ENCODE results near the gene TMEM8B. TPM values are rescaled to one million over a fixed set of nuclear protein-coding genes. Genes with fewer than 3 reads are reported as not detected.
"Not testable (repeated sequence)": the region's sequence is repeated elsewhere in the genome, so short reads cannot be mapped to it uniquely, and the experiment has no call there.

Gene TMEM8B
- total RNA-seq, 3 donors from 2014 or later = 1.5 to 1.9 (median 1.8) TPM

DNA sequence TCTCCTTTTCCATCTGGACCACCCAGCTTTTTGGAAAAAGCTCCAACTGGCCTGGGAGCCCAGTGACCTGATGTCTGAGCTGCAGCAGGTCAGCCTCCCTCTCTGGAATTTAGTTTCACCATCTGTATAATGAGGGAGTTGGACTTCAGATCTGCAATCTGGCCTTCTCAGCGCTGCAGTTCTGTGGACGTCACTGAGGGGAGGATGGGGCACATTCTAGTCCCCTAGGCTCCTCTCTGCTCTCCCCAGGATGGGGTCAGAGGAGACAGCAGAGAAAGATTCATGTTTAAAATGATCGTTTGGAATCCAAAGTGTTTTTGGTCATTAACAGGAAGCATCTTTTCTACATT, 30.9 kb downstream of the TMEM8B start:
- Mint-ChIP-seq H3K4me3 (no peak overlapping the region), H3K27me3 (ENCODE audit: low read depth) (peaks cover 21% of the 10 kb centered on the region), H3K4me1 (ENCODE audit: low read depth) (peaks cover 4% of the 10 kb centered on the region), H3K36me3 (ENCODE audit: insufficient read depth) (no peaks in the 10 kb centered on the region), H3K9me3 (no peaks in the 10 kb centered on the region)
- ATAC-seq (no peak), DNase-seq (no peak)

DNA sequence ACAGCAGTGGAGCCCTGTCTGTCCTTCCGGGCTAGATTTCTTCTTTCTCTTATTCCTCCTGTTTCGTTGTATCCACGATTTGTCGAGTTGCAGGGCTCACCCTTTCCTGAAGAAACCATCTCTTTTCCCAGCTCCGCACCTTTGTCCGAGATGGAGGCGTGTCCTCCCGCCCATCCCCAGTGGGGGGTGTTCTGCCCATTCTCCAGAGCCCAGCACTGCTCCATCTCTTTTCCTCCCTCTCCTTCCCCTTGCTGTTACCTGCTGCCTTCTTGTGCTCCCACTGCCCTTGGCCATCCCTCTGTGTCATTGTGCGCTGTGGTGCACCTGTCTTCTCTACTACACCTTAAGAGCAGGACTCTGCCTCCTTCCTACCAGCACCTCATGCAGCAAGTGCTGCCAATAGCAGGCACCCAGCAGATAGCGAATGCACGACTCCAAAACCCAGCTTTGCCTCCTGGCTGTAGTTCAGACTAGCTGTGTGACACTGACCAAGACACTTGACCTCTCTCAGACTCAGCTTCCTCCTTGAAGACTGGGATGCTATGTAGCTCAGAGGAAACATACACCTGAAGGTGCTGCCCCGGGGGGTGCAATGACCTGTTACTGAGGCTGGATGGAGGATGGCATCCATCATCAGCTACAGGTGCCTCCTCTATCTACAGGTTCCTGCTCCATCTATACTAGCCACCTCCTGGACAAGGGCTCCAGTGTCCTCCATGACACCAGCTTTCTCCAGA, 32.3 kb downstream of the TMEM8B start:
- H3K36me3 Mint-ChIP-seq (ENCODE audit: insufficient read depth) = no peaks in the 10 kb centered on the region
- ATAC-seq (no peak), DNase-seq (no peak)
- H3K4me3 Mint-ChIP-seq = no peak overlapping the region
- no peaks in the 10 kb centered on the region for H3K9me3 Mint-ChIP-seq
- H3K4me1 Mint-ChIP-seq (ENCODE audit: low read depth) = peaks cover 4% of the 10 kb centered on the region
- peaks cover 23% of the 10 kb centered on the region for H3K27me3 Mint-ChIP-seq (ENCODE audit: low read depth)

DNA sequence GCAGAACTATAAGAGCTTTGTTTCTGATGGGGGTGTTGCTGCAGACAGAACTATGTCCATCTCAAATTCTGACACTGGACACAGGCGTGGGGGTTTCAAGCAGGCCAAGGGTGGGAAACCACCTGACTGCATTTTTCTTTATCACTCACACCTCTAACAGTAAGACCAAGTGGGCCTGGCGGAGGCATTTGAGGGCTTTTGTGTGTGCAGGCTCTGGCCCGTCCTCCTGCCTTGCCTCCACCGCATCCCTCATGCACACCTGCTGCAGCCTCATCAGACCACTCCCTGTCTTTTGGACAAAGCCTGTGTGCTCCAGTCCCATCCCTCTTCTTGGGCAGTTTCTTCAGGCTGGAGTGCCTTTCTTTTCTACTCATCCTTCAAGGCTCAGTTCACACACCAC, 33.3 kb downstream of the TMEM8B start:
- ATAC-seq = no peak
- peaks cover 4% of the 10 kb centered on the region for H3K4me1 Mint-ChIP-seq (ENCODE audit: low read depth)
- no peak overlapping the region for H3K4me3 Mint-ChIP-seq
- H3K9me3 Mint-ChIP-seq = no peaks in the 10 kb centered on the region
- H3K27me3 Mint-ChIP-seq (ENCODE audit: low read depth) = peaks cover 23% of the 10 kb centered on the region
- no peak for DNase-seq
- H3K36me3 Mint-ChIP-seq (ENCODE audit: insufficient read depth) = no peaks in the 10 kb centered on the region

DNA sequence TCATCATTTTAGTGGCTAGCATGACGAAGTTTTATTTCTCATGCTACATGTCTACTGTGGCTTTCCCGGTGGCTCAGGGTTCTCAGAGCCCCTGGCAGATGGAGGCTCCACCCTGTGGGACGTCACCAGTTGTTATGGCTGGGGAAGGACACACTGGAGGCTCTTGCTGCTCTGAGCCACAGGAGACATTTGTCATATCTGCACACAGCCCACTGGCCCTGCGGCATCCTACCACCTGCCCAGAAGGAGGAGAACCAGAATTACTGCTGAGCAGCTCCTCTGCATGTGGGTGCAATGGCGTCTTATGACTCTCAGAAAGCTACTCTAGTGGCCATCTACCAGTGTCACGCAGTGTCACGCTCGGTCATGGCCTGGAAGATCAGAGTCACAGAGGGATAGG, 34.6 kb downstream of the TMEM8B start:
- Mint-ChIP-seq H3K36me3 (ENCODE audit: insufficient read depth) (no peaks in the 10 kb centered on the region), H3K4me1 (ENCODE audit: low read depth) (peaks cover 3% of the 10 kb centered on the region), H3K27me3 (ENCODE audit: low read depth) (peaks cover 23% of the 10 kb centered on the region), H3K4me3 (no peak overlapping the region), H3K9me3 (no peaks in the 10 kb centered on the region)
- ATAC-seq (no peak), DNase-seq (no peak)

DNA sequence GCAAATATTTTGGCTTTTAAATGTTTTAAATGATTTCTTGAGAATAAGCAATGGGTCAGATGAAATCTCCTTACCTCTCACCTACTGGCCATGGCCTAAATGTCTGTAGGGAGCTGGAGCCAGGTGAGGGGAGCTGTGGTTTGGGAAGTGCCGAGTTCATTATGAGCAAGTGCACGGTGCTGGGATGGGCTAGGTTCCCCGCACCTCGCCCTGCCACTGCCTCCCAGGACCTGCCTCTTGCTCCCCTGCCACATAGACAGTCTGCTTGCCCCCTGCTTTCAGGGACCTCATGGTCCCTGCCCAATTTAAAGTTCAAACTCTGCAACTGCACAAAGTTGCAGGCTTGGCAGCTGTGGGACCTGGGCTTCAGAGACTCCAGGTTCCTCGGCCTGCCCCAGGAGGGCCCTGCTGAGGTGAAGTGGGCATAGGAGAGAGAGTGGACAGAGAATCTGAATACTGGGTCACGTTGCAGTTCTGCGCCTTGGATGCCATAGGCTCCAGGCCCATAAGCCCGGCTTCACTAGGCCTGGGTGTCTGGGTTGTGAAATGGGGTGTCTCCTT, 35.7 kb downstream of the TMEM8B start:
- H3K4me3 Mint-ChIP-seq = no peak overlapping the region
- DNase-seq = no peak

DNA sequence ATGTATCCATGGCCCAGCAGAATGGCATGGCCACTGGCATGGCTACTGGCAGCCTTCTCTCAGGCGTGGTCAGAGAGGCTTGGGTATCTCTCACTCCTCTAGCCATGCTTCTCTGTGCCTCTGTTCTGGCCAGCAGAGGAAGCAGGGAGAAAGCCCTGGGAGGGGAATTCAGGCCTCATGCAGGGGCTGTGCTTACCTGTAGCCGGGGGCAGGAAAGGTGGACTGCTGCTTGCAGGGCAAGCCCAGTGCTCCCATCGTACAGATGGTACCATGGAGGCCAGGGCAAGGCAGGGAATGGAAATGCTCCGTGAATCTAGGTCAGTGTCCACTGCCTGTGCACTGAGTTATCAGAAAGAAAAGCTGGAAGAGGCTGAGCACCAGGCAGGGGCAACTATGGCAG, 38.5 kb downstream of the TMEM8B start:
- no peak for ATAC-seq
- no peaks in the 10 kb centered on the region for H3K9me3 Mint-ChIP-seq
- no peak overlapping the region for H3K4me3 Mint-ChIP-seq
- H3K27me3 Mint-ChIP-seq (ENCODE audit: low read depth) = peaks cover 19% of the 10 kb centered on the region
- H3K4me1 Mint-ChIP-seq (ENCODE audit: low read depth) = no peaks in the 10 kb centered on the region
- DNase-seq = no peak
- H3K36me3 Mint-ChIP-seq (ENCODE audit: insufficient read depth) = no peaks in the 10 kb centered on the region

More for the DNA sequence above, 35.7 kb downstream of the TMEM8B start:
- H3K4me1 Mint-ChIP-seq (ENCODE audit: low read depth) = no peaks in the 10 kb centered on the region
- H3K27me3 Mint-ChIP-seq (ENCODE audit: low read depth) = peaks cover 26% of the 10 kb centered on the region
- no peaks in the 10 kb centered on the region for H3K36me3 Mint-ChIP-seq (ENCODE audit: insufficient read depth)
- H3K9me3 Mint-ChIP-seq = no peaks in the 10 kb centered on the region
- no peak for ATAC-seq

DNA sequence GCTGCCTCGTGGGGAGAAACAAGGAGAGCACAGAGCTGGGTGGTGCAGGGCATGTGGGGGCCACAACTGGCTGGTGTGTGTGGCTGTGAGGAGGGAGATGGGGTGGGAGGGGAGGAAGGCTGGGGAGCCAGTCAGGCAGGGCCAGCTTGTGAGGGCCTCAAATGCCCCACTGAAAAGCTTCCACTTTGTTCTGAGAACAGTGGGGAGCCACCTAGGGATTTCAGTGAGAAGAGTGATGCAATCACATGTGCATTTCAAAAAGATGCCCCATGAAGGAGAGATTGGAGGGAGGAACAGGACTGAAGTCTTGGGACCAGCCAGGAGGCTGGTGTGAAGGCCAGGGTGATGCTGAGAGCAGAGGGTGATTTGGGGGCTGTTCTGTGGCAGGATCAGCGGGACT, 39.9 kb downstream of the TMEM8B start:
- no peaks in the 10 kb centered on the region for H3K9me3 Mint-ChIP-seq
- H3K36me3 Mint-ChIP-seq (ENCODE audit: insufficient read depth) = no peaks in the 10 kb centered on the region
- no peaks in the 10 kb centered on the region for H3K4me1 Mint-ChIP-seq (ENCODE audit: low read depth)
- ATAC-seq (no peak), DNase-seq (no peak)
- H3K27me3 Mint-ChIP-seq (ENCODE audit: low read depth) = peaks cover 12% of the 10 kb centered on the region
- no peak overlapping the region for H3K4me3 Mint-ChIP-seq

DNA sequence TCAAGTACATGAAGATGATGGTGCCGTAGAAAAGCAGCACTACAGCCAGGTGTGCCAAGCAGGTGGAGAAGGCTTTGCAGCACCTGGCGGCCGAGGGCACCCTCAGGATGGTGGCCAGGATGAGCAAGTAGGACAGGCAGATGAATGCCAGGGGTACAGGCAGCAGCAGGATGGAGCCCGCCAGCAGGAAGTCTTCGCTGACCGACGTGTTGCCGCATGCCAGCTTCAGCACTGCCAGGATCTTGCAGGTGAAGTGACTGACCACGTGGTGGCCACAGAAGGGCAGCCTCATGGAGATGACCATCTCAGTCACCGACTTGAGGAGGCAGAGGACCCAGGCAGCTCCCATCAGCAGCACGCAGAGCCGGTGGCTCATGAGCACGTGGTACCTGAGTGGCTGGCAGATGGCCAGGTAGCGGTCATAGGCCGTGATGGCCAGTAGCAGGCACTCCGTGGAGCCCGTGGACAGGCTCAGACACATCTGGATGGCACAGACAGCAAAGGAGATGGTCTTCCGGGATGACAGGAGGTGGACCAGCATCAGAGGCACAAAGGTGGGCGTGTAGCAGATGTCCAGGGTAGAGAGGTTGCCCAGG, 40.7 kb downstream of the TMEM8B start:
- DNase-seq = no peak

DNA sequence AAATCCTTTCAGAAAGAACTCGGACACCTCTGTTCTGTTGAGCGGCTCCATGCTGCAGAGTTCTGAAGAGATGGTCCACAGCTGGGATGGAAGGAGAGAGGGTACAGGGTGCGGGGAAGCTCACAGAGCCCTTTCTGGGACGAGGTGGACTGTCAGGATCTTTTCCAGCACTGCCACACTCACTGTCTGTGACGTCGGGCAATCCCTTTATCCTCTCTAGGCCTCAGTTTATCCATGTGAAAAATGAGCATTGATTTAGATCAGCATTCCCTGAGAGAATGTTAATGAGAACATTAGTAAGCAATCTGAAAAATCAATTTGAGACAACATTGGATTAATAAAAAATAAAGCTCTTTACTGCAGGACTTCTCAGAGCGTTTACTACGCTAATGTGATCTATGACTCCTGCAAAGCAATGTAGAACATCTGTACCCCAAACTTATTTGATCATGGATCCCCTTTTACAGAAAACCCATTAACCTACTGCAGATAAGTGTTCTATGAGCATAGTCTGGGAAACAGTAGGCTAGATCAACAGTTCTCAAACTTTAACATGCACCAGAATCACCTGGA, 41.4 kb downstream of the TMEM8B start, which contains the start of gene OR13J1:
Gene OR13J1 (minus strand): TSS at position 51 of the 573 bp plus-strand sequence. CDS start 0 bp downstream, at position 51.
- no peak for ATAC-seq
- H3K27me3 Mint-ChIP-seq (ENCODE audit: low read depth) = peaks cover 4% of the 10 kb centered on the region
- no peaks in the 10 kb centered on the region for H3K4me1 Mint-ChIP-seq (ENCODE audit: low read depth)
- no peak within 1 kb of the TSS for H3K4me3 Mint-ChIP-seq
- no peaks in the 10 kb centered on the region for H3K36me3 Mint-ChIP-seq (ENCODE audit: insufficient read depth)
- DNase-seq = no peak
- H3K9me3 Mint-ChIP-seq = no peaks in the 10 kb centered on the region

More for the DNA sequence above, 40.7 kb downstream of the TMEM8B start:
- H3K4me3 Mint-ChIP-seq = no peak overlapping the region
- no peaks in the 10 kb centered on the region for H3K36me3 Mint-ChIP-seq (ENCODE audit: insufficient read depth)
- peaks cover 8% of the 10 kb centered on the region for H3K27me3 Mint-ChIP-seq (ENCODE audit: low read depth)
- no peak for ATAC-seq
- H3K4me1 Mint-ChIP-seq (ENCODE audit: low read depth) = no peaks in the 10 kb centered on the region
- no peaks in the 10 kb centered on the region for H3K9me3 Mint-ChIP-seq

DNA sequence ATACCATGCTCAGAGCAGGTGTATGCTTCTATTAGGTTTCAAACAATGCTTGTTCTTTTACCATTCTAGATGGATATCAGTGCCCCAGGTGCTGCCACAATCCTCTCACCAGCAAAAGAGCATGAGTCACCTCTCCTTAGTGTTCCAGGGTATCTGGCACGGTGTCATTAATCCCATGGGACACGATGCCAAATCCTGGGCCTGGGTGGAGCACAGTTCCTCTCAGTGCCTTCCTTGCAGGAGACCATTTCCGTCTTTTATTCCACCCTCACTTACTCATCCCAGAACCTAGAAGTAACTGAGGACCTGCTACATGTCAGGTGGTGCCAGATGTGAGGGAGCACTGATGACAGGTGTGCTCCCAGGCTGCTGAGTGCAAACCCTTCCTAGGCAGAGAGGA, 42.5 kb downstream of the TMEM8B start:
- ATAC-seq (no peak), DNase-seq (no peak)
- Mint-ChIP-seq H3K4me1 (ENCODE audit: low read depth) (no peaks in the 10 kb centered on the region), H3K4me3 (no peak overlapping the region), H3K36me3 (ENCODE audit: insufficient read depth) (no peaks in the 10 kb centered on the region), H3K9me3 (no peaks in the 10 kb centered on the region), H3K27me3 (ENCODE audit: low read depth) (peaks cover 5% of the 10 kb centered on the region)

DNA sequence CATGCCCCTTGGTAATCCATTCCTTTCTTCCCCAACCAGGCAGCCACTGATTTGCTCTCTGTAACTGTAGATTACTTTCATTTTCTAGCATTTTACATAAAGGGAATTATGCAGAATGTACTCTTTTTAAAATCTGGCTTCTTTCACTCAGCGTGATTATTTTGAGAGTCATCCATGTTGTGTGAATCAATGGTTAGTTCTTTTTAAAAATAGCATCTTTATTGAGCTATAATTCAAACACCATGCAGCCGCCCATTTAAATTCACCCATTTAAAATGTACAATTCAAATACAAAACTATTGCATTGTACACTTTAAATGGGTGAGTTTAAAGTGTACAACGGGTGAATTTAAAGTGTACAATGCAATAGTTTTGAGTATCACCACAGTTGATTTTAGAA, 43.5 kb downstream of the TMEM8B start:
- no peak for ATAC-seq
- H3K27me3 Mint-ChIP-seq (ENCODE audit: low read depth) = peaks cover 5% of the 10 kb centered on the region
- no peaks in the 10 kb centered on the region for H3K36me3 Mint-ChIP-seq (ENCODE audit: insufficient read depth)
- no peak for DNase-seq
- H3K9me3 Mint-ChIP-seq = peaks cover 3% of the 10 kb centered on the region
- no peak overlapping the region for H3K4me3 Mint-ChIP-seq
- H3K4me1 Mint-ChIP-seq (ENCODE audit: low read depth) = no peaks in the 10 kb centered on the region

DNA sequence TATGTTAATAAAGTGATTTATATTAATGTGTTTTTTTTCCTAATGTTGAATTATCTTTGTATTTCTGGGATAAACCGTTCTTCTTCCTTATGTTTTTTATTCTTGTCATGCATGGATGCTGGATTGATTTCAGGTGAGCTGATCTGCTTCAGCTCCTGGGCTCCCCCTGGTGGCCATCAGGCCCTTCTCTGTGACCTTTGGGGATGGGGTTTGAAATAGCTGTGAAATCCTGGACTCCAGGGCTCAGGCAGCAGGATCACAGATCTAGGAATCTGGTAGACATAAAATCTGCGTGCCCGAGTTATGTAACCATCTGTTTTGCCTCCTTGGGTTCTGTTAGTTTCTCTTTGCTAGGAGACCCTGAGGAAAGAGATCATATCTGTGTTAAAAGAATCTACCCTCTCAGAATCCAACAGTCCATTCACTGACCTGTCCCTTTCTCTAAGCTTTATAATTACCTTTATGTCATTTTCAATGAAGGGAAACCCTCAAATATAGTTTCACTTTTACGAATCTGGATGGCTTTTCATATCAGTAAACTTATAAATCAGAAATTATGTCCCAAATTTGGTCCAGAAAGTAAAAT, 53.3 kb downstream of the TMEM8B start:
- no peaks in the 10 kb centered on the region for H3K4me1 Mint-ChIP-seq (ENCODE audit: low read depth)
- H3K36me3 Mint-ChIP-seq (ENCODE audit: insufficient read depth) = no peaks in the 10 kb centered on the region
- peaks cover 2% of the 10 kb centered on the region for H3K27me3 Mint-ChIP-seq (ENCODE audit: low read depth)
- DNase-seq (peak; percentile 81), ATAC-seq (peak in 1 of 2 donors; percentile 52)
- peaks cover 6% of the 10 kb centered on the region for H3K9me3 Mint-ChIP-seq
- H3K4me3 Mint-ChIP-seq = no peak overlapping the region

DNA sequence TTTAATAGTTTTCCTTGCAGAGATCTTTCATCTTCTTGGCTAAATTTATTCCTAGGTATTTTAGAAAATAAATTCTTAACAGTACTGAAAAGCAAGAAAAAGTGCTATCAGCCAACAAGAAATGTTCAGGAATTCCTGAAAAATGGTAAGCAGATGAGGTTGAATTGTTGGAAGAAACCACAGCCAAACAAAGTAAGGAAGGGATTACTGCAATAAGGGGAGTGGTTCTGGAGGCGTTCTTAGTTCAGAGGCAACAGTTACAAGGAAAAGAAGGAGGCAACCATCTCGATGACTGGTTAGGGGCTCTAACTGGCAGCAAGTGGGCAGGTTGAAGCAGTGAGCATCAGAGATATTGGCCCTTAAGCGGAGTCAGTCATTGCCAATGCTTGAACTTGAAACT, 54.0 kb downstream of the TMEM8B start:
- Mint-ChIP-seq H3K4me1 (ENCODE audit: low read depth) (no peaks in the 10 kb centered on the region), H3K36me3 (ENCODE audit: insufficient read depth) (no peaks in the 10 kb centered on the region), H3K9me3 (no peaks in the 10 kb centered on the region), H3K27me3 (ENCODE audit: low read depth) (peaks cover 2% of the 10 kb centered on the region), H3K4me3 (no peak overlapping the region)
- ATAC-seq (no peak), DNase-seq (no peak)

DNA sequence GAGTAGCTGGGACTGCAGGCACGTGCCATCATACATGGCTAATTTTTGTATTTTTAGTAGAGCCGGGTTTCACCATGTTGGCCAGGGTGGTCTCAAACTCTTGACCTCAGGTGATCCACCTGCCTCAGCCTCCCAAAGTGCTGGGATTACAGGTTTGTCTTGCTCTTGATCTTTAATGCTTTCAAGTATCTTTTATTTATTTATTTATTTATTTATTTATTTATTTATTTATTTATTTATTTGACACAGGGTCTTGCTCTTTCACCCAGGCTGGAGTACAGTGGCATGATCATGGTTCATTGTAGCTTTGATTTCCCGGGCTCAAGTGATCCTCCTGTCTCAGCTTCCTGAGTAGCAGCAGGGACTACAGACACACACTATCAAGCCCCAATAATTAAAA, 55.9 kb downstream of the TMEM8B start:
- not testable (repeated sequence) for H3K4me1 Mint-ChIP-seq (ENCODE audit: low read depth); H3K27me3 Mint-ChIP-seq (ENCODE audit: low read depth); ATAC-seq; H3K4me3 Mint-ChIP-seq; DNase-seq; H3K9me3 Mint-ChIP-seq; H3K36me3 Mint-ChIP-seq (ENCODE audit: insufficient read depth)

Measured in activated T-cell treated with anti-CD3 and anti-CD28 coated beads, Interleukin-2, amount 50 U/mL, for 4 hours (primary cell).